Measurements from ENCODE around the gene NBAS. TPM values are rescaled to one million over a fixed set of nuclear protein-coding genes. Genes with fewer than 3 reads are reported as not detected.

NBAS gene
- total RNA-seq, 1 experiment from 2014 or later = 46.4 TPM

- BruUV-seq (replicated peaks) = no TSS peak
- H3K27ac Mint-ChIP-seq (ENCODE audit: low read depth, unreplicated experiment) = no peak overlapping the region
- H3K36me3 Mint-ChIP-seq (ENCODE audit: insufficient read depth, unreplicated experiment) = peaks cover 10% of the 10 kb centered on the region
- intact Hi-C loops (cut with micrococcal nuclease) = no loop called here
- no peak for DNase-seq (ENCODE audit: unreplicated experiment)
- TF ChIP-seq CTCF (IDR thresholded peaks at IDR 0.05; ENCODE audit: unreplicated experiment) = no peak
- H3K9me3 Mint-ChIP-seq (ENCODE audit: unreplicated experiment) = no peaks in the 10 kb centered on the region
- H3K27me3 Mint-ChIP-seq (ENCODE audit: insufficient read depth, unreplicated experiment) = no peaks in the 10 kb centered on the region
- CTCF ChIA-PET = no interaction called here
- POLR2A ChIA-PET = no interaction called here
- H3K4me1 Mint-ChIP-seq (ENCODE audit: insufficient read depth, unreplicated experiment) = no peaks in the 10 kb centered on the region
- no peak overlapping the region for H3K4me3 Mint-ChIP-seq (ENCODE audit: unreplicated experiment)
These were observed 189.1 kb downstream of the NBAS start for GRCh38 chr2:15372019-15372418.

- ChIA-PET POLR2A (no interaction called here), CTCF (no interaction called here)
- Mint-ChIP-seq H3K27ac (ENCODE audit: low read depth, unreplicated experiment) (no peak overlapping the region), H3K36me3 (ENCODE audit: insufficient read depth, unreplicated experiment) (peaks cover 10% of the 10 kb centered on the region), H3K9me3 (ENCODE audit: unreplicated experiment) (no peaks in the 10 kb centered on the region), H3K4me3 (ENCODE audit: unreplicated experiment) (no peak overlapping the region), H3K4me1 (ENCODE audit: insufficient read depth, unreplicated experiment) (no peaks in the 10 kb centered on the region), H3K27me3 (ENCODE audit: insufficient read depth, unreplicated experiment) (no peaks in the 10 kb centered on the region)
- TF ChIP-seq CTCF (IDR thresholded peaks at IDR 0.05; ENCODE audit: unreplicated experiment) = no peak
- no peak for DNase-seq (ENCODE audit: unreplicated experiment)
- no TSS peak for BruUV-seq (replicated peaks)
- intact Hi-C loops (cut with micrococcal nuclease) = no loop called here
These were observed 192.0 kb downstream of the NBAS start for GRCh38 chr2:15369129-15369528.

- ChIA-PET CTCF (no interaction called here), POLR2A (no interaction called here)
- no peak for TF ChIP-seq CTCF (IDR thresholded peaks at IDR 0.05; ENCODE audit: unreplicated experiment)
- no peak overlapping the region for H3K27ac Mint-ChIP-seq (ENCODE audit: low read depth, unreplicated experiment)
- H3K4me1 Mint-ChIP-seq (ENCODE audit: insufficient read depth, unreplicated experiment) = peaks cover 8% of the 10 kb centered on the region
- intact Hi-C loops (cut with micrococcal nuclease) = no loop called here
- peaks cover 8% of the 10 kb centered on the region for H3K36me3 Mint-ChIP-seq (ENCODE audit: insufficient read depth, unreplicated experiment)
- no TSS peak for BruUV-seq (replicated peaks)
- no peaks in the 10 kb centered on the region for H3K27me3 Mint-ChIP-seq (ENCODE audit: insufficient read depth, unreplicated experiment)
- no peaks in the 10 kb centered on the region for H3K9me3 Mint-ChIP-seq (ENCODE audit: unreplicated experiment)
- no peak for DNase-seq (ENCODE audit: unreplicated experiment)
- H3K4me3 Mint-ChIP-seq (ENCODE audit: unreplicated experiment) = no peak overlapping the region
These were observed 193.4 kb downstream of the NBAS start for GRCh38 chr2:15367715-15368114.

DNA sequence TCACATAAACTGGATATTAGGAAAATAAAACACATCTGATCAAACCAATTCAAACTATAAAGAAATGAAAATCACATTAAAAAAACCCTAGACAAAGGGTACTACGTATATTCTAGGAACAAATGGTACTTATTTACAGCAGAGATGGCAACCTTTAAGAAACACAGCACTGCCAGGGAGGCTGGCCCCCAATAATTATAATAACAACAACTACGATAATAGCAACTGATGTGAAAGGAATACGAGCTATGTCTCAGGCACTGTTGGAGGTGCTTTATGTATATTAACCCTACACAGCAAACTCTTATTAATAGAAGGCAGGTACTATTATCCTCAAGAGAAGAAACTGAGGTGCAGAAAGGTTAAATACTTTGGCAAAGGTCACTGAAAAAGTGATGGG, 193.9 kb downstream of the NBAS start:
- no peak overlapping the region for H3K4me3 Mint-ChIP-seq (ENCODE audit: unreplicated experiment)
- peaks cover 9% of the 10 kb centered on the region for H3K4me1 Mint-ChIP-seq (ENCODE audit: insufficient read depth, unreplicated experiment)
- H3K27ac Mint-ChIP-seq (ENCODE audit: low read depth, unreplicated experiment) = no peak overlapping the region
- H3K9me3 Mint-ChIP-seq (ENCODE audit: unreplicated experiment) = no peaks in the 10 kb centered on the region
- no peak for TF ChIP-seq CTCF (IDR thresholded peaks at IDR 0.05; ENCODE audit: unreplicated experiment)
- no peak for DNase-seq (ENCODE audit: unreplicated experiment)
- ChIA-PET CTCF (no interaction called here), POLR2A (no interaction called here)
- peaks cover 5% of the 10 kb centered on the region for H3K36me3 Mint-ChIP-seq (ENCODE audit: insufficient read depth, unreplicated experiment)
- intact Hi-C loops (cut with micrococcal nuclease) = no loop called here
- no peaks in the 10 kb centered on the region for H3K27me3 Mint-ChIP-seq (ENCODE audit: insufficient read depth, unreplicated experiment)
- BruUV-seq (replicated peaks) = no TSS peak

Measured in MCF 10A (cell line).